Mesothelial cell of epicardium (in vitro differentiated cells): ENCODE results near the gene CFAP161. TPM values are rescaled to one million over a fixed set of nuclear protein-coding genes. Genes with fewer than 3 reads are reported as not detected.

Experiments used
- DNase-seq, 2 experiments: peaks; one replicate each; pipeline ENCODE4 v3.0.0; 2021; ENCODE audit warnings: low spot score in 2 of 2; ENCODE audit not compliant: unreplicated experiment in 2 of 2
- H3K27ac Mint-ChIP-seq: 2 replicates; pipeline ENCODE4 v1.8.0; 2021; ENCODE audit warnings: mixed read lengths
- H3K27me3 Mint-ChIP-seq: 2 replicates; pipeline ENCODE4 v1.8.0; 2021; ENCODE audit warnings: low read depth, mixed read lengths
- H3K36me3 Mint-ChIP-seq: 2 replicates; pipeline ENCODE4 v1.8.0; 2021; ENCODE audit warnings: mixed read lengths
- H3K4me1 Mint-ChIP-seq: 2 replicates; pipeline ENCODE4 v1.8.0; 2021; ENCODE audit warnings: mixed read lengths
- H3K4me3 Mint-ChIP-seq: 2 replicates; pipeline ENCODE4 v1.8.0; 2021; ENCODE audit warnings: mild to moderate bottlenecking, moderate library complexity, mixed read lengths
- H3K9me3 Mint-ChIP-seq: 2 replicates; pipeline ENCODE4 v1.8.0; 2021; ENCODE audit warnings: mixed read lengths
- total RNA-seq: library from RNA; stranded (reverse); gene quantifications from 3 replicates; pipeline ENCODE4 v1.2.1, GENCODE V29; 2021
- TF ChIP-seq, protein P1 (sequence below): fragments of 200-600 bp; sonication (generic); IDR thresholded peaks from one replicate; pipeline ENCODE4 v1.5.0; 2021; ENCODE audit warnings: antibody characterized with exemption; ENCODE audit not compliant: unreplicated experiment

The CFAP161 gene
- total RNA-seq, 1 donor from 2014 or later = not detected

DNA sequence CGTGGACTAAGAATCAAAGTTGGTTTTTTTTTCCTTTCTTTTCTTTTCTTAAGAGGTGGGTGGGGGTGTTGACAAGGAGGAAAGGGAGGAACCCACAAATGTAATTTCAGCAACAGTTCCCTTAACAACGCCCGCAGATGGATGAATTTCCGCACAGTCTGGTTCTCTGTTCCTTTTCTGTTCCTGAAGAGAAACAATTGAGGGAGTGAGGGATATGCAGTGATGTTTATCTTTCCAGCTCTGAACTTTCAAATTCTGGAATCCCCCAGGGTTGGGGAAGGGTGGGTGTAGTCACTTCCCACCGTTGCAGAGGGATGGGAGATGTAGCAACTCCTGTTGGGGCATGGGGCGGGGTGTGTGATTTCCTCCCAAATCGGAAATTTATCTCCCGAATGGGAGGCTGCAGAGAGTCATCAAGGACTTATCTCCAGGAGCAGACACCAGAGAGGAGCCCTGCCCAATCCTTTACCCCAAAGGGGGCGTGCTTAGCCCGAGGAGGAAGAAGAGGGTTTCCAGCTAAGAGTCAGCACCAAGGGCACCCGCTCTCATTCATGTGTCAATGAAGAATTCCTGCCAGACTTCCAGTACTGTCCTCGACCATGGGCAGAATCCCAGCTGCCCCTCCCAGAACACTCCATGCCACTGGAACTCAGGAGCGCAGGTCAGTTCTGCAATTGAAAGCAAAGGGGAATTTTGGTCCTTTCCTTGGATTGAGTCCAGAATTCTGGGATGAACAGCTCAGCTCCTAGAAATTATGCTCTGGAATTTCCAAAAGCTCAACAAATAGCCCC lies 35.0 kb upstream of the CFAP161 start:
- H3K4me3 Mint-ChIP-seq = no peak overlapping the region
- no peaks in the 10 kb centered on the region for H3K36me3 Mint-ChIP-seq
- H3K27me3 Mint-ChIP-seq = peaks cover 82% of the 10 kb centered on the region
- H3K4me1 Mint-ChIP-seq = no peaks in the 10 kb centered on the region
- no peaks in the 10 kb centered on the region for H3K9me3 Mint-ChIP-seq
- DNase-seq = no peak
- TF ChIP-seq, protein P1, sequence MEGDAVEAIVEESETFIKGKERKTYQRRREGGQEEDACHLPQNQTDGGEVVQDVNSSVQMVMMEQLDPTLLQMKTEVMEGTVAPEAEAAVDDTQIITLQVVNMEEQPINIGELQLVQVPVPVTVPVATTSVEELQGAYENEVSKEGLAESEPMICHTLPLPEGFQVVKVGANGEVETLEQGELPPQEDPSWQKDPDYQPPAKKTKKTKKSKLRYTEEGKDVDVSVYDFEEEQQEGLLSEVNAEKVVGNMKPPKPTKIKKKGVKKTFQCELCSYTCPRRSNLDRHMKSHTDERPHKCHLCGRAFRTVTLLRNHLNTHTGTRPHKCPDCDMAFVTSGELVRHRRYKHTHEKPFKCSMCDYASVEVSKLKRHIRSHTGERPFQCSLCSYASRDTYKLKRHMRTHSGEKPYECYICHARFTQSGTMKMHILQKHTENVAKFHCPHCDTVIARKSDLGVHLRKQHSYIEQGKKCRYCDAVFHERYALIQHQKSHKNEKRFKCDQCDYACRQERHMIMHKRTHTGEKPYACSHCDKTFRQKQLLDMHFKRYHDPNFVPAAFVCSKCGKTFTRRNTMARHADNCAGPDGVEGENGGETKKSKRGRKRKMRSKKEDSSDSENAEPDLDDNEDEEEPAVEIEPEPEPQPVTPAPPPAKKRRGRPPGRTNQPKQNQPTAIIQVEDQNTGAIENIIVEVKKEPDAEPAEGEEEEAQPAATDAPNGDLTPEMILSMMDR = no peak
- no peak overlapping the region for H3K27ac Mint-ChIP-seq

DNA sequence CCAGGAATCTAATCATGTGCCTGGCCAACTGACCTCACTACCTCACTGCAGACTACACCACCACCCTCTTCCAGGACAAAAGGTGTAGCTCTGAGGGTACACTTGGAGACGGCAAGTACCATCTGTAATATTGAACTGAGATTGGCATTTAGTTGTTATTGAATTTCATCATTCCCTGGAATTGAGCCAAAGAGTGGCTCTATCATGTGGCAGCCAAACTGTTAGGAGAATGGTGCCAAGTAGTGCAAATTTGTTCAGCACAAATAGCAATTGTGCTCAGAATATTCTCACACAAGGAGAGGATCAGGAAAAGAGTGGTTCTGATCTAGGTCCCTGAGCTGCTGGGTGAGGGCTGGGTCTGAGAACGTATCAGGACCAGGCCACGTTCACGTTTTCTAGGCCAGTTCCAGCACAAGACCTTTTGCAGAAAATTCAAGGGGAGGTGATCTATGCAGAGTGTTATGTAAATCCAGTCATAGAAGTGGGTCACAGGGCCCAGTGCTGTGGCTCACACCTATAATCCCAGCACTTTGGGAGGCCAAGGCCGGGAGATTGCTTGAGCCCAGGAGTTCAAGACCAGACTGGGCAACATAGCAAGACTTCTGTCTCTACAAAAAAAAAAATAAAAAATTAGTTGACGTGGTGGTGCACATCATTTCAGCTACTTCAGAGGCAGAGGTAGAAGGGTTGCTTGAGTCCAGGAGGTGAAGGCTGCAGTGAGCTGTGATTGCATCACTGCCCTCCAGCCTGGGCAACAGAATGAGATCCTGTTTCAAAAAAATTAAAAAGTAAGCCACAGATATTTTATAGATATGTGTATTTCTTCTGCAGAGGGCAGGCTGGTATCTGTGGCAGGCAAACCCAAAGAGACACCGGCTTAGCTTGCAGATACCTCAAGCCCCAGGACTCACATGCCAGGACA lies 31.9 kb upstream of the CFAP161 start:
- Mint-ChIP-seq H3K27ac (no peak overlapping the region), H3K4me1 (no peaks in the 10 kb centered on the region), H3K9me3 (no peaks in the 10 kb centered on the region), H3K27me3 (peaks cover 75% of the 10 kb centered on the region), H3K36me3 (no peaks in the 10 kb centered on the region), H3K4me3 (no peak overlapping the region)
- TF ChIP-seq, protein P1 = no peak
- DNase-seq = no peak

DNA sequence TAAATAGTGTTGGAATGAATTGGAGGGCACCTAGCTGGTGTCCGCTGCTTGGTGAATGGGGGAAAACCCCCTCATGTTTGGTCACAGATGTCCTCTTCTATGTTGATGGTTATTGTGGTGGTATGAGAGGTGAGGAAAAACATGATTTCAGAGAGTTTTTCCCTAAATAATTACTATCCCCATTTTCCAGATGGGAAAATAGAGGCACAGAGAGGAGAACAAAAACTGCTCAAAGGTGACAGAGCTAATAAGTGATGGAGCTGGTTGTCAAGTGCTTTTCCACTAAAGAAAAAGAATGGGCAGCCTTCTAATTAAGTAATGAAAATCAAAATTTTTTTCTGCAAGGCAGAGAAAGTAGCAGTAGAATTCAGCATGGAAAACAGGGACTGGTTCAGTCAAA lies 30.2 kb upstream of the CFAP161 start:
- TF ChIP-seq, protein P1 = no peak
- Mint-ChIP-seq H3K9me3 (no peaks in the 10 kb centered on the region), H3K4me1 (no peaks in the 10 kb centered on the region), H3K36me3 (no peaks in the 10 kb centered on the region), H3K27ac (no peak overlapping the region), H3K4me3 (no peak overlapping the region), H3K27me3 (peaks cover 59% of the 10 kb centered on the region)
- no peak for DNase-seq

DNA sequence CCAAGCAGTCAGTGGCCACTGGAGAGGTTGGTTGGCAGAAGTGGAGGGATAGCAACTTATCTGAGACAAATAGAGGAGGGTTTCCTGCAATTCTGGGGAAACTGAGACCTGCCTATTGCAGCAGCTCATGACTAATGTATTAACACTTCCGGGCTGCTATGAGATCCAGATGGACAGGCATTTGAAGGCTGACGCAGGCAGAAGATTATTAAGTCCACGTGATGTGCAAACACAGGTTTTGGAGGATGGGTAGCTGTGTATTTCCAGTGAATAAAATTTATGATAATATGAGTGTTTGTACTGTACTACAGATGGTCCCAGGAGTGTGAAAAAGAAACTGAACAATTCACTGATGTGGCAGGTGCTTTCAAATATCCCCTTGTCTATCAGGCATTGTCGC lies 28.5 kb upstream of the CFAP161 start:
- no peaks in the 10 kb centered on the region for H3K9me3 Mint-ChIP-seq
- TF ChIP-seq, protein P1 = no peak
- H3K27me3 Mint-ChIP-seq = peaks cover 60% of the 10 kb centered on the region
- H3K4me1 Mint-ChIP-seq = no peaks in the 10 kb centered on the region
- no peak overlapping the region for H3K4me3 Mint-ChIP-seq
- no peaks in the 10 kb centered on the region for H3K36me3 Mint-ChIP-seq
- no peak overlapping the region for H3K27ac Mint-ChIP-seq
- DNase-seq = no peak

DNA sequence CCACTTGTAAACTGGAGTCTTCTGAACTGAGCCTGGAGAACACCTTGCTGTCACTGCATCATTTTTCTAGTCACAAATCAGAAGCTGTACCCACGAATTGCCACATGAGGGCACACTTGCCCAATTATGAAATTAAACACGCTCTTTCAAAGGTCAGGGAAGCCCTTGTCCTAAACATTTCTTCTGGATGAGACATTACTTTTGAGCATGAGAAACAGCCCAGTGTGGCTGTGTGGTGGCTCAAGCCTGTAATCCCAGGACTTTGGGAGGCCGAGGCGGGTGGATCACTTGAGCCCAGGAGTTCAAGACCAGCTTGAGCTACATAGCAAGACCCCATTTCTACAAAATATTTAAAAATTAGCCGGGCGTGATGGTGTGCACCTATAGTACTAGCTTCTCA lies 27.5 kb upstream of the CFAP161 start:
- Mint-ChIP-seq H3K4me1 (no peaks in the 10 kb centered on the region), H3K9me3 (no peaks in the 10 kb centered on the region), H3K4me3 (no peak overlapping the region), H3K27ac (no peak overlapping the region), H3K36me3 (no peaks in the 10 kb centered on the region), H3K27me3 (peaks cover 64% of the 10 kb centered on the region)
- peak in 1 of 2 experiments; percentile 48 for DNase-seq
- TF ChIP-seq, protein P1 = peak; percentile 72
